Endothelial cell of umbilical vein (primary cell): ENCODE results near the gene ACOX1.

Experiments
- EZH2 ChIP-seq: IDR thresholded peaks from 2 replicates; pipeline ENCODE4 v1.6.1; 2012; ENCODE audit warnings: borderline replicate concordance, low read depth, mild to moderate bottlenecking, moderate library complexity, low read length, inconsistent platforms; ENCODE audit not compliant: severe bottlenecking
- FOS ChIP-seq: IDR thresholded peaks from 2 replicates; pipeline ENCODE4 v1.6.1; 2011; ENCODE audit warnings: mild to moderate bottlenecking, low read length, moderate library complexity, borderline replicate concordance; ENCODE audit not compliant: insufficient read depth
- GATA2 ChIP-seq: IDR thresholded peaks from 2 replicates; pipeline ENCODE4 v1.7.0; 2011; ENCODE audit warnings: low read depth, mild to moderate bottlenecking, moderate library complexity, mixed read lengths, low read length; ENCODE audit not compliant: insufficient read length, insufficient read depth
- JUN ChIP-seq: IDR thresholded peaks from 2 replicates; pipeline ENCODE4 v1.6.1; 2011; ENCODE audit warnings: borderline replicate concordance, low read depth; ENCODE audit not compliant: insufficient read length, insufficient read depth
- MYC ChIP-seq: IDR thresholded peaks from one replicate; pipeline ENCODE4 v1.6.1; 2011; ENCODE audit warnings: mild to moderate bottlenecking, low read depth, low read length
- POLR2A ChIP-seq: IDR thresholded peaks from 2 replicates; pipeline ENCODE4 v1.6.1; 2012; ENCODE audit warnings: low read depth, mild to moderate bottlenecking, control low read depth, low read length
- POLR2AphosphoS5 ChIP-seq: IDR thresholded peaks from 2 replicates; pipeline ENCODE4 v1.6.1; 2012; ENCODE audit warnings: low read depth, mild to moderate bottlenecking, control low read depth, low read length, moderate library complexity; ENCODE audit not compliant: insufficient read depth
- TF ChIP-seq, protein P1 (sequence below), 2 donors: IDR thresholded peaks; 1 replicate in 1 of 2; 2 replicates in 1 of 2; pipeline ENCODE4 v1.5.1; 2011; ENCODE audit warnings: low read length in 2 of 2, mild to moderate bottlenecking in 2 of 2, moderate library complexity in 2 of 2, control low read depth in 1 of 2, inconsistent platforms in 1 of 2, low read depth in 1 of 2; ENCODE audit not compliant: insufficient read depth in 1 of 2; ENCODE audit errors: extremely low read depth in 1 of 2
- TF ChIP-seq, protein P2 (sequence below): IDR thresholded peaks from 2 replicates; pipeline ENCODE4 v1.6.1; 2011; ENCODE audit not compliant: insufficient read depth, insufficient read length

DNA sequence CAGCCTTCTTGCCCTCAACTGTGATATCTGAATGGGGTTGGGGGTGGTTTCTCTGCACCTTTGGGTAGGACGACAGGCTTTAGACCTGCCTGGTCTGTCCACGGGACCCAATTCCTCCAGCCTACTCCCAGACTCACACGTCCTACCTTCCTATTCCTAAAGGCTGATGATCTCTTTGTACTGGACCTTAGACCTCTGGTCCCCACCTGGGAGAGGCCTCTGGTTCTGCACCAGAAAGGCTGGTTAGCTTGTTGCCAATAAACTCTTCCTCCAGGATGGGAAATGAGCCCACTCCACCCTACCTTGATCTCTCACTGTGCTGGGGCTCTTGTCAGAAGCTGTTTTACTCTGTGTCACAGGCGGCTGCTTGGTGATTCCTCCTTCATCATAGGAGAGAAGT, 52.5 kb downstream of the ACOX1 start:
- TF ChIP-seq, protein P1, sequence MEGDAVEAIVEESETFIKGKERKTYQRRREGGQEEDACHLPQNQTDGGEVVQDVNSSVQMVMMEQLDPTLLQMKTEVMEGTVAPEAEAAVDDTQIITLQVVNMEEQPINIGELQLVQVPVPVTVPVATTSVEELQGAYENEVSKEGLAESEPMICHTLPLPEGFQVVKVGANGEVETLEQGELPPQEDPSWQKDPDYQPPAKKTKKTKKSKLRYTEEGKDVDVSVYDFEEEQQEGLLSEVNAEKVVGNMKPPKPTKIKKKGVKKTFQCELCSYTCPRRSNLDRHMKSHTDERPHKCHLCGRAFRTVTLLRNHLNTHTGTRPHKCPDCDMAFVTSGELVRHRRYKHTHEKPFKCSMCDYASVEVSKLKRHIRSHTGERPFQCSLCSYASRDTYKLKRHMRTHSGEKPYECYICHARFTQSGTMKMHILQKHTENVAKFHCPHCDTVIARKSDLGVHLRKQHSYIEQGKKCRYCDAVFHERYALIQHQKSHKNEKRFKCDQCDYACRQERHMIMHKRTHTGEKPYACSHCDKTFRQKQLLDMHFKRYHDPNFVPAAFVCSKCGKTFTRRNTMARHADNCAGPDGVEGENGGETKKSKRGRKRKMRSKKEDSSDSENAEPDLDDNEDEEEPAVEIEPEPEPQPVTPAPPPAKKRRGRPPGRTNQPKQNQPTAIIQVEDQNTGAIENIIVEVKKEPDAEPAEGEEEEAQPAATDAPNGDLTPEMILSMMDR (IDR thresholded peaks at IDR 0.05; ENCODE audit: extremely low read depth in 1 of 2, insufficient read depth in 1 of 2, low read depth in 1 of 2, low read length in 2 of 2) = no peak
- TF ChIP-seq POLR2AphosphoS5 = no peak
- no peak for TF ChIP-seq POLR2A
- no peak for TF ChIP-seq EZH2
- no peak for TF ChIP-seq MYC
- no peak for TF ChIP-seq FOS
- TF ChIP-seq, protein P2, sequence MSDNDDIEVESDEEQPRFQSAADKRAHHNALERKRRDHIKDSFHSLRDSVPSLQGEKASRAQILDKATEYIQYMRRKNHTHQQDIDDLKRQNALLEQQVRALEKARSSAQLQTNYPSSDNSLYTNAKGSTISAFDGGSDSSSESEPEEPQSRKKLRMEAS = no peak
- TF ChIP-seq JUN = no peak
- TF ChIP-seq GATA2 = no peak
